ENCODE data around the gene THAP7.

THAP7 gene

DNA sequence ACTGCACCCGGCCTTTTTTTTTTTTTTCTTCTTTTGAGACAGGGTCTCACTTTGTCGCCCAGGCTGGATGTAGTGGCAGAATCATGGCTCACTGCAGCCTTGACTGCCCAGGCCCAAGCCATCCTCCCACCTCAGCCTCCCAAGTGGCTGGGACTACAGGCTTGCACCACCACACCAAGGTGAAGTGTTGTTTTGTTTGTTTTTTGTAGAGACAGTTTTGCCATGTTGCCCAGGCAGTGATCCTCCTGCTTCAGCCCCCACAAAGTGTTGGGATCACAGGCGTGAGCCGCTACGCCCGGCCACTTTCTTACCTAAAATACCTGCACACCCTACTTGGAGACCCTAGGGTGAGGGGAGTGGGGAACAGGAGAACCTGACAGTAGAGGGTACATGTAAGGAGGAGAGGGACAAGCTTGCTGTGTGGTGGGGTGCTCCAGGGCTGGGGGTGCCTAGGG, 39.4 kb downstream of the THAP7 start:
- no peak for DNase-seq

DNA sequence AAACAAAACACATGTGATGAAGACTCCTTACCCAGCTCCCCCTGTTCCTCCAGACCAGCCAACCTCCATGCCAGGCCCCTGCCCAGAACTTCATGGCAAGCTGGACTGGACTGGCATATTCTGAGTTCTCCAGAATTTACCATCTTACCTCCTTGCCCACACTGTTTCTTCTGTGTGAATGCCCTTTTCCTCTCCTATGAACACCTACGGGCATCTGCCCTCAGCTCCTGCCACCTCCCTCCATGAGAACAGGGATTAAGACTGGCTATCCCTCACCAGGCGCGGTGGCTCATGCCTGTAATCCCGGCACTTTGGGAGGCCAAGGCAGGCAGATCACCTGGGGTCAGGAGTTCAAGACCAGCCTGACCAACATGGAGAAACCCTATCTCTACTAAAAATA, 41.3 kb downstream of the THAP7 start:
- no peak for DNase-seq

DNA sequence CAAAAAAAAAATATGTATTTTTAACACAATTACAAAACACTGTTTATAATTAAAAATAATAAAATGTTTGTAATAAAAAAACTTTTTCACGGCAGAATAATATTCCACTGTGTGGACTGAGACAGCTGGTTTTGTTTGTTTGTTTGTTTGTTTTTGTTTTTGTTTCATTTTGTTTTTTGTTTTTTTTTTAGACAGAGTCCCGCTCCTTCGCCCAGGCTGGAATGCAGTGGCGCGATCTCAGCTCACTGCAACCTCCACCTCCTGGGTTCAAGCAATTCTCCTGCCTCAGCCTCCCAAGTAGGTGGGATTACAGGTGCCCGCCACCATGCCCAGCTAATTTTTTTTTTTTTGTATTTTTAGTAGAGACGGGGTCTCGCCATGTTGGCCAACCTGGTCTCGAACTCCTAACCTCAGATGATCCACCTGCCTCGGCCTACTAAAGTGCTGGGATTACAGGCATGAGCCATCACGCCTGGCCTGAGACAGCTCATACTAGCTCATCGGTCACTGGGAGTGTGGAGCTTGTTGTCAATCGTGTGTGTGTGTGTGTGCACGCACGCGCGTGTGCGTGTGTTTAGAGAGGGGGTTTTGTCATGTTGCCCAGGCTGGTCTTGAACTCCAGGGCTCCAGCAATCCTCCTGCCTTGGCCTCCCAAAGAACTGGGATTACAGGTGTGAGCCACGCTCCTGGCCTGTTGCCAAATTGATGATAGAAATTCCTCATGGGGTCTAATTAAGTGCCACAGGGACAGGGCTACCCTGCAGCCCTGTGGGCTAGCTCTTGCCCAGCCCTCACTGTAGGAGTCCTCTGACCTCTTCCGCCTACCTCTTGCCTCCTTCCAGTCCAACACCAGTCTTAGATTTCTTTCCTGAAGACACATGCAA, 42.1 kb downstream of the THAP7 start:
- no peak for DNase-seq

DNA sequence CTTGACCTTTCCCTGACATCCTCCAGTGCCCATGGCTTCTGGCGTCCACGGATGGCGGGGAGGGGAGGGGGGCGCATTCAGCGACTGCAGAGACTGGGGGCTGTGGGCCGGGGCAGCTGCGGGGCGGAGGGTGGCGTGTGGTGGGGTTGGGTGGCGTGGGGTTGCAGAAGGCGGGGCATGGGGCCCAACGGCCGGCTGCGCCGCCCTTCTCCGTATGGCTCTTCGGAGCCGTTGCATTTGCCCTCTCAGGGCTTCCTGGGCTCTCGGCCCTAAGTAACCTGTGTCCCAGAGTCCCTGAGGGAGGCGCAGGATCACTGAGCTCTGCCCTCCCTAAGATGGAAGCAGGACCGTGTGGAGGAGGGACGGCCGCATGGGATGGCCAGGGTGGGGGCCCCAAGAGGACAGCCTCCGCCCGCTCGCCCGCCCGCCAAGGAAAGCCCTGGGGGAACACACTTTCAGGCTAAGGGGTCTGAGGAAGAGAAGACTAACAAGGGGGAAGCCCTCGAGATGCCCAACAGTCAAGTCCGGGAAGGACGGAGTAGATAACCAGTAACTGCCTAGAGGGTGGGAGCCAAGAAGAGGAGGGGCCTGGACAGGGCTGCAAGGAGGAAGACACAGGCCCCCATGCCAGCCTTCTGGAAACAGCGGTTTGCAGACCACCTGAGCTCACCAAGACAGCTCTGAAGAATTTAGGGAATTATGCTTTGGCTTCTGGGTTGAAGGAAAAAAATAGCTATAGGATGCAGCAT, 44.1 kb downstream of the THAP7 start:
- DNase-seq = no peak

DNA sequence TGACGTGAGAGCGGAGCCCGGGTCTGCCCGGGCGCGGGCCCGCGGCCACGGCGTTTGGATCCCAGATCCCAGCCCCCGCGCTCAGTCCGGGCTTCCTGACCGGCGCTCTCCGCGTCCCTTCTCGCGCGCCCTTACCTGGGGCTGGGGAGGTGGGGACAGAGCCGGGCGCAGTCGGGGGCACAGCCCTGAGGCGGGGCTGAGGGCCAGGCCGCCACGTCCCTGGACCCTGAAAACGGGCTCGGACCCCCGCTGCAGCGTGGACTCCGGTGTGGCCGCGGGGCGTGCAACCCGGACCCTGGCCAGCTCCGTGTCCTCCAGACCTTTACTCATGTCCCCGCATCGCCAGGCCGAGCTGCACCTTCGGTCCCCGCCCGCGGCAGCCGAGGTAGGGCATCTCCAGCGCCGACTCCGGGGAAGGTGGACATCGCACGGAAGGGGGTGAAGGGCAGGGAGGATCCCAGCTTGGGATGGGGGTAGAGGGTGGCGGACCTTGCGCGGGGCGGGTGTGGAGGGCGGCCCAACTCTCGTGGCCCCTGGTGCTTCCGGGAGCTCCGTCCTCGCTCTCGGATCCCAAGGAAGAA, 44.7 kb downstream of the THAP7 start:
- DNase-seq = no peak

DNA sequence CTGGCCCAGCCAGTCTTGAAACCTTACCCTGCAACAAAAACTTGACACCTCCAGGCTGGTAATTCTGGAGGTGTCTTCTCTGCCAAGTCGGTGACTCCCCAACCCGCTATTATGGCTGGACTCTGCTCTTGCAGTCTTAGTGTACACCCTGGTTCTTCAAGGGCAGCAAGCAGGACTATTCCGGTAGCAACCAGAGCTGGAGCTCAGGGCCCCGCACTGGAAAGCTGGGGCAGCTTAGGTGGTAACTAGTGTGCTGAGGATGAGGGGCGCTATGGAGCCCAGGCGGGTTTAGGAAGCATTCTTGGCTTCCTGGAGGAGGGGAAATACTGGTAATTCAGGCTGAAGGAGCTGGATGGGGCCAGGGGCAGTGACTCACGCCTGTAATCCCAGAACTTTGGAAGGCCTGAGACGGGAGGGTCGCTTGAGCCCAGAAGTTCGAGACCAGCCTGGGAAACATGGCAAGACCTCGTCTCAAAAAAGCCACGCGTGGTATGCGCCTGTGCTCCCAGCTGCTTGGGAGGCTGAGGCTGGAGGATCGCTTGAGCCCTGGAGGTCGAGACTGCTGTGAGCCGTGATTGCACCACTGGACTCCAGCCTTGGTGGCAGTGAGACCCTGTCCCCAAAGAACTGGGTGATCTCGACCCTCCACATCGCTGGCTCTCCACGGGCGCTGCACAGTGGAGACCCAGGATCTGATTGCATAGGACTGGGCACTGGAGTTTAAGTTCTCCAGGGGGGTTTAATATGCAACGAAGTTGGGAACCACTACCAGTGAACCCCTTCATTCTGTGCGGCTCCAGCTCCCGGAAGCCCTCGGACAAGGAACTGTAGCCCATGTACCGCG, 45.4 kb downstream of the THAP7 start:
- DNase-seq = no peak

DNA sequence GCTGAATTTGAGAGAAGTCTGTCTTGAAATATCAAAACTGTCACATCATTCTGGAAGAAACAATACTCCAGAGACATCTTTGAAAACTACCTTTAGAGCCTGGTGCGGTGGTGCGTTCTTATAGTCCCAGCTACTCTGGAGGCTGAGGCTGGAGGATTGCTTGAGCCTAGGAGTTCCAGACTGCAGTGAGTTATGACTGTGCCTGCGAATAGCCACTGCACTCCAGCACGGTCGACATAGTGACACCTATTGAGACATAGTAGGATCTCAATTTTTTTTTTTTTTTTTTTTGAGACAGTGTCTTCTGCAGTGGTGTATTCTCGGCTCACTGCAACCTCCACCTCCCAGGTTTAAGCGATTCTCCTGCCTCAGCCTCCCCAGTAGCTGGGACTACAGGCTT, 46.4 kb downstream of the THAP7 start:
- no peak for DNase-seq

DNA sequence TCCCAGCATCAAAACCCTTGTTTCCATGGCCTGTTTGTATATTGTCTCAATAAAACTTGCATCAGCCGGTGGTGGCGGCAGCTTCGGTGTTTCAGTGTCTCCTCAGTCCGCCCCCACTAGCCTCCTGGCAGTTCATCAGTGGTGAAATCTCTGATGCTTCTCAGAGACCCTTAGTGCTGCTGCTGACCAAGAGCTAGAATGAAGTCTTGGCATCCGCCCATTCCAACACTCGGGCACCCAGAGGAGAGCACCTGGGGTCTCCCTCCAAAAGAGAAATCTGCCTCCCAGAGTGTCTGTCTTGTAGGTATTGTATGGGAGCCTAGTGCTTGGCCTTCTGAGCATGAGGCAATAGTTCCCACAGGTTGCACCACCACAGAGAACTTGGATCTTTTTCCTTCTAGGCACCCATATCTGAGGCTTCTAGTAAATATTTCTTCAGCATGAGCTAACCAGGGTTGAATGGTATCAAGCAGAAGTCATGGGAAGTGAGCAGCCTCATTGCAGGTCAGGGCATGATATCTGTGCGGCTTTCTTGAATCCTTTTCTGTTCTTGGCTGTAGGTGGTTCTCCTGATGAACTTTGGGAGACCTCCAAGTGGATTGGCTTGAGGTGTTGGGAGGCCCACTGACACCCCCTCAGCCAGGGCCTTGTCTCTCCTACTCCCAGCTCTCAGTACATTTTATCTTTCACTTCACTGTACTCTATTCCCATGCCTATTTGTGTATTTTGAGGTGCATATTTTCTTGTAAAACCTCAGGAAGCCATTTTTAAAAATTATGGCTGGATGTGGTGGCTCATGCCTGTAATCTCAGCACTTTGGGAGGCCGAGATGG, 48.0 kb downstream of the THAP7 start:
- no peak for DNase-seq

DNA sequence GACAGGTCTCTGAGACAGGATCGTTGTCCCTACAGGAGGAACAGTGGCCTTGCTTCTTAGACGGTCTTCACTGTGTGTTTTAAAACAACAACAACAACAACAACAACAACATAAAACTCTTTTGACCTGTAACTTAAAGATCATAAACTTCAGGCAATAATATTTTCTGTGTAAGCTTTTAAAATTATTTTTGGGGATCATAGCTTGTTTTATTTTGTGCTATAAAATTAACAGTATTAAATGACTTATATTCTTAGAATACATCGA, 48.6 kb downstream of the THAP7 start:
- no peak for DNase-seq

DNA sequence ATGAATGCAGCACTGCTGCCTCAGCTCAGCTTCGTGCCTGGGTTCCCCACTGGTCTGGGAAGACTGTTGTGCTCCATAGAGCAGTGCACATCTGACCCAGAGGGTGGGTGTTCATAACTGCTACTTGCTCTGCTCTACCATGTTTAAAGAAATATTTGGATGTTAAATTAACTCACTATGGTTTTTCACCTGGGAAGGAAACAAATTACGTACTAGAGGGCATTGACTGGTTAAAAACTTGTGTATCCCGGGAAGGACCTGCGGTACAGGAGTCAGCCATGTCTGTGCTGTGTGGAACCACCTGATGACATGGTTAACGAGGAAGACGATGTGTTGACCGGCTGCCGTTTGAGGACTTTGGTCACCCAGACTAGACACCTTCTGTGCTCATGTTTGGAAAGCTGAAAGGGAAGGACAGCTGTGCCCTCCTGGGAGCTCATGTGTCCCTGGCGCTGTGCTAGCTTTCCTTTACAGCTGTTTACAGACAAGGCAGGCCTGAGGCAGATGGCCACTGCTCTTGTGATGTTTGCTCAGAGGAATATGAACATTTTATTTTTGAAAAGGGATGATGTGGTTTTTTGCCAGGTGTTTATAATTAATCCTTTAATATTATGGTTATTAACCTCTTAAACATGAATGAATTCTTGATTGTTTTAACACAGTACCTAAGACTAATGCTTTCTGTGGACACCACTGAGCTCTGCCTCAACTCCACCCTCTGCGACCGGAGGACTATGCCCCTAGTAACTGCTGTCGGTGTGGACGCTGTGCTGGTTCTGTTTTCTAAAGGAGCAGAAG, 49.2 kb downstream of the THAP7 start:
- DNase-seq = no peak

DNA sequence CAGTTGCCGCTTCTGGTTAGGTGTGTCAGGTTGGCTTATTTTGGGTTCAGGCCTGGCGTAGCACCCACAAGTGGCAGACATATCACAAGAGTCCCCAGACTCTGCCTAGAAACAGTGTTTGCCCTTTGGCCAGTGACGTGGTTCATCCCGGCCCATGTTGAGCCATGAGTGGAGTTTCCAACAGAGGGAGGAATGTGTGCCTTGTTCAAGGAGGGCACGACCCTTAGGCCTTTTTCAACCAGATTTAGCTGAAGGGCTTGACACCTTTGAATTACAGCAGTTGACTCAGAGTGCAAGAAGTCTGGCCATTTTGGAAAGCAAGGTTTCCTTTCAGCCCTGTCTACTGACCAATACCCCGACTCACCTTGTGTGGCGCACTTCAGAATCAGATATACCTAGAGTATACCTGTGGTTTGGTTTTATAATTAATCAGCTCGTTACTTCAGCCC, 50.0 kb downstream of the THAP7 start:
- DNase-seq = no peak

DNA sequence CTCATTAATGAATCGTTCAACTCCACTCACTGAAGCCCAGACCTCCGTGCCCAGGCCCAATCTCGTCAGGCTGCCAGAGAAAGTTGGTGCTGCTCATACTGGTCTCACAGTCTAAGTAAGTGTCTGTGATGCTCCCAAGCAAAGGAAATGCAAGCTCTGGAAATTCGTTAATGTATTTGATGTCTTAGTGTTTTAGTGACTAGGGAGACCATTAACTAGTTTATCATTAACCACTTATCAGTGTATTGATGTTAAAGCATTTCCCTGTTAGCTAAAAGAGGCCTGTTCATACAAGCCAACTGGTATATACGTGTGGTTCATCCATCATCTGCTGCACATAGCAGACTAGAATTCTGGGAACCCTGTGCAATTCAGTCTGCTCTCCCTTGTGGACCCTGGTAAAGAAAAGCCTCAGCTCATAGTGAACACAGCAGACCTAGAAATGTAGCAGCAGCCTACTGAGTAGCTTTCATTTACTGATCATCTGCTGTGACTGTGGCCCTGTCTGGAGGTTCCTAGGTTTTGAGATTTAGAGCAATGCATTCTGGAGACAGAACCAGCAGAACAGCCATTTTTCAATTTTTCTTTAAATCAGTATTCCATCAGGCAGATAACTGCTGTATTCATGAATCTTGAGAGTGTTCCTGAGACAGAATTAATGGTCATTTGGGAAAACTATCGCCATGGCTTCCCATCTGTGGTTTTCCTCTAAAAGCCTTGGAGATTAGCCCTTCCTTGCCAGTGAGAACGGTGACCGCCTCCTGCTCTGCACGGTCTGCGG, 50.6 kb downstream of the THAP7 start:
- no peak for DNase-seq

DNA sequence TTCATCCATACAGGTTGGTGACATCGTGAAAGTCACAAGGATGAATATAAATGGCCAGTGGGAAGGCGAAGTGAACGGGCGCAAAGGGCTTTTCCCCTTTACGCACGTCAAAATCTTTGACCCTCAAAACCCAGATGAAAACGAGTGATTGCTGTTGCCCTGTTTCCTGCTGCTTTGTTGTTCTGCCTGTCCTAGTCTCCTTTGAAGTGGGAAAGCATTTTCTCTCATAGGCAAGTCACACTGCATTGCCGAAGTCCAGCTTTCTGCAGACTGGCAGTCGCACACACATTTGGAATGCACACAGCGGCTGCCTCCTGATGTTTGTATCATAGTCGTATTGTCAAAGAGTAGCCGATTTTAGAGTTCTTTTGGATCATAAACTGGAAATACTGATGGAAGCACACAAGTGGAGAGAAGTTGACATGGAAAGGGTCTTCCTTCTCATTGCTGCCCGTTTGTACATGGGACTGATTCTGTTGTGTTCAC, 52.2 kb downstream of the THAP7 start:
- DNase-seq = no peak

Data from NCI-H1417 treated with DMSO at 0.1 percent for 48 hours (cell line).